Measurements from ENCODE around the gene VSIG10. TPM values are rescaled to one million over a fixed set of nuclear protein-coding genes. Genes with fewer than 3 reads are reported as not detected.

Gene VSIG10
- total RNA-seq, 1 donor from 2014 or later: 2.4 TPM

DNA sequence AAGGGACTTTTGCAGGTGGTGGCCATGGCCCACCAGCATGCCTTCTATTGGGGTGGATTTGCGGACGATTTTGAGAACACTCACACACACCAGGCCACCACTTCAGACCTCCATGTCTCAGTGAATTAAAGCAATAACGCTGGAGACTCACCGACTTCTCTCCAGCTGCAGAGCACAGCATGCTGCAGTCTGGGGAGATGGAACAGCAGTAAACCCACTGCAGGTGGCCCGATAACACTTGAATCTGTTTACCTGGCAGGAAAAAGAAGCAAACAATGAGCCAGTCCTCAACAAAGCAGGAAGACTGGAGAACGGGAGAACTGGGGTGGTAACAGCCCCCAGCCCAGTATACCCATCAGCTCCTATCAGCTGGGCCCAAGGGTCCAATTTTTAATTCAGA is 65.7 kb downstream of the VSIG10 start:
- ChIA-PET CTCF (no interaction called here), POLR2A (no interaction called here)
- DNase-seq: no peak
- ATAC-seq (ENCODE audit: low read depth): no peak
- no peaks in the 10 kb centered on the region for H3K9me3 Mint-ChIP-seq
- H3K27ac Mint-ChIP-seq: no peak overlapping the region
- H3K36me3 Mint-ChIP-seq (ENCODE audit: low read depth): peaks cover 78% of the 10 kb centered on the region
- H3K4me3 Mint-ChIP-seq: no peak overlapping the region
- H3K27me3 Mint-ChIP-seq: no peaks in the 10 kb centered on the region
- intact Hi-C loops (cut with micrococcal nuclease): no loop called here
- H3K4me1 Mint-ChIP-seq: peaks cover 19% of the 10 kb centered on the region
- TF ChIP-seq CTCF (IDR thresholded peaks at IDR 0.05): no peak

DNA sequence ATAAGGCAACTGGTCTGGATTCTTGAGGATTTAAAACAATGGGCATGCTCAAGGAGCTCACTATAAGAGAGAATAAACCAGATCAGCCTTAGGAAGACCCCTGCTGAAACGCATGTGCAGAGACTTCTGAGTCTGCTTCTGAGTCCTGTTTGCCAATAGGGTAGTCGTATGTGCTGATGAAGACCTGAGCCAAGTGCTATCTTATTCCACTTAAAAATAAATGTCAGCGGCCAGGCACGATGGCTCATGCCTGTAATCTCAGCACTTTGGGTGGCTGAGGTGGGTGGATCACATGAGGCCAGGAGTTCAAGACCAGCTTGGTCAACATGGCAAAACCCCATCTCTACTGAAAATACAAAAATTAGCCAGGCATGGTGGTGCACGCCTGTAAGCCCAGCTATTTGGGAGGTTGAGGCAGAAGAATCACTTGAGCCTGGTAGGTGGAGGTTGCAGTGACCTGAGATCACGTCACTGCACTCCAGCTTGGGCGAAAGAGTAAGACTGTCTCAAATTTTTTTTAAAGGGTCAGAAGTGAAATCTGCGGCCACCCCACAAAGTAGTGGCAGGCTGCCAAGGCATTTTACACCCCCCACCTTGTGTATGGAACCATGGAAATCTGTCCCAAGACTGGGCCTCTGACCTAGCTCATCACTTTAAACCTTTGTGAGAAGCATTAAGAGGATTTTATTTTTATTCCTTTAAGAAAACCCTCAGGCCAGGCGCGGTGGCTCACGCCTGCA is 67.0 kb downstream of the VSIG10 start:
- Mint-ChIP-seq H3K9me3 (no peaks in the 10 kb centered on the region), H3K4me1 (peaks cover 19% of the 10 kb centered on the region), H3K4me3 (no peak overlapping the region), H3K27me3 (no peaks in the 10 kb centered on the region), H3K27ac (no peak overlapping the region), H3K36me3 (ENCODE audit: low read depth) (peaks cover 73% of the 10 kb centered on the region)
- DNase-seq: no peak
- CTCF ChIA-PET: no interaction called here
- ATAC-seq (ENCODE audit: low read depth): no peak
- intact Hi-C loops (cut with micrococcal nuclease): no loop called here
- no peak for TF ChIP-seq CTCF (IDR thresholded peaks at IDR 0.05)
- POLR2A ChIA-PET: interaction anchor here (0.7 kb wide), 1 partner anchor 26 kb away, joined by 6 read pairs; no protein-coding TSS in a partner anchor

DNA sequence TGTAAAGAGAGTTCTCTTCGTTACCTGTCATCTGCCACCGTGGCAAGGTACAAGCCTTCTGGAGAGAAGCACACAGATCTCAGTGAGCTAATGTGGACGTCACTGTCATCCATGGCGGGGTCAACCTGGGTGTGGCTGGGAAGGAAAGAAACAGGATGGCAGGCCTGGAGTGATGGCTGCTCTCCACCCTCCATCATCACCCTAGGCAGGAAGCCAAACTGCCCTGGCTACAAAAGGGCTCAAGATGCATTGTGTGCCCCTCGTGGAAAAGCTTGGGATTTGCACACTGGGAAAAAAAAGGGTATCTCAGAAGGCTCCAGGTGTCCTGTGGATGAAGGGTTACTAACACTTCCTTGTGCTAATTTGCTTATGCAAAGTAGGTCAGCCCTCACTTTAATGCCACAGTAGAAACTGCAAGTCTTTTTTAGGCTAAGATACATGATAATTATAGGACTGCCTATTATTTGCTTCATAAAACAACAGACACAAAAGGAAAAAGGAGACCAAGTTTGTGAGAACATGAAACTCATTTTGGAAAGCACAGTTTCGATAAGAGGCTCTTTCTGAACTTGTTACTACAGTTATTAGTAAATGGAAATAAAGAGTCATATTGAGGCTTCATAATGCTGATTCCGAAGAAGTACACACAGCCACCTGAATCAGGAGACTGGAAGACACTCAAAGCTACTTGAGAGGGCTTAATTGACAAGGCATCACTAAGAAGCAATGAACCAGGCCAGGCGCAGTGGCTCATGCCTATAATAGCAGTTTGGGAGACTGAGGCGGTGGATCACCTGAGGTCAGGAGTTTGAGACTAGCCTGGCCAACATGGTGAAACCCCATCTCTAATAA is 68.4 kb downstream of the VSIG10 start:
- no peak for TF ChIP-seq CTCF (IDR thresholded peaks at IDR 0.05)
- intact Hi-C loops (cut with micrococcal nuclease): loop anchor here (1.0 to 2.0 kb wide), 2 partner anchors 20 to 25 kb away; partner anchors contain the start of gene WSB2
- Mint-ChIP-seq H3K27me3 (no peaks in the 10 kb centered on the region), H3K4me1 (peaks cover 19% of the 10 kb centered on the region), H3K4me3 (no peak overlapping the region), H3K9me3 (no peaks in the 10 kb centered on the region), H3K27ac (peak overlapping the region; percentile 46), H3K36me3 (ENCODE audit: low read depth) (peaks cover 73% of the 10 kb centered on the region)
- ChIA-PET CTCF (interaction anchor here (1.8 kb wide), 1 partner anchor 161 kb away, joined by 6 read pairs; no protein-coding TSS in a partner anchor), POLR2A (no interaction called here)
- DNase-seq (no peak), ATAC-seq (ENCODE audit: low read depth) (peak; percentile 72)

- ChIA-PET CTCF (interaction anchor here (1.8 kb wide), 1 partner anchor 160 kb away, joined by 6 read pairs; no protein-coding TSS in a partner anchor), POLR2A (interaction anchor here (0.6 kb wide), 1 partner anchor 27 kb away, joined by 4 read pairs; no protein-coding TSS in a partner anchor)
- ATAC-seq (ENCODE audit: low read depth) (no peak), DNase-seq (no peak)
- H3K27me3 Mint-ChIP-seq: no peaks in the 10 kb centered on the region
- TF ChIP-seq CTCF (IDR thresholded peaks at IDR 0.05): no peak
- H3K9me3 Mint-ChIP-seq: no peaks in the 10 kb centered on the region
- H3K4me3 Mint-ChIP-seq: no peak overlapping the region
- peaks cover 19% of the 10 kb centered on the region for H3K4me1 Mint-ChIP-seq
- peak overlapping the region; percentile 46 for H3K27ac Mint-ChIP-seq
- H3K36me3 Mint-ChIP-seq (ENCODE audit: low read depth): peaks cover 78% of the 10 kb centered on the region
- intact Hi-C loops (cut with micrococcal nuclease): loop anchor here (1.0 to 2.0 kb wide), 2 partner anchors 21 to 26 kb away; partner anchors contain the start of gene WSB2
Measured at GRCh38 chr12:118034429-118035189, 69.2 kb downstream of the VSIG10 start.

Data from activated B cell treated with CpG ODN at 0.5 μM for 24 hours (primary cell).